Renal cortex interstitium (tissue), 11 donors: ENCODE results near the gene SPON2. TPM values are rescaled to one million over a fixed set of nuclear protein-coding genes. Genes with fewer than 3 reads are reported as not detected.

Source experiments
- DNase-seq, 11 donors: peaks; one replicate each; pipeline ENCODE4 v3.0.0-alpha.2; 2013; ENCODE audit warnings: low read depth in 9 of 11, low spot score in 4 of 11; ENCODE audit errors: extremely low read depth in 1 of 11
- polyA plus RNA-seq, 3 donors: library from polyadenylated mRNA; unstranded; fragments of 120-200 nt; gene quantifications; one replicate each; pipeline ENCODE4 v1.2.1, GENCODE V29; 2013; ENCODE audit not compliant: insufficient read length in 3 of 3

The SPON2 gene
- polyA plus RNA-seq, 3 donors, result 5.0 to 20.7 (median 9.5) TPM

DNA sequence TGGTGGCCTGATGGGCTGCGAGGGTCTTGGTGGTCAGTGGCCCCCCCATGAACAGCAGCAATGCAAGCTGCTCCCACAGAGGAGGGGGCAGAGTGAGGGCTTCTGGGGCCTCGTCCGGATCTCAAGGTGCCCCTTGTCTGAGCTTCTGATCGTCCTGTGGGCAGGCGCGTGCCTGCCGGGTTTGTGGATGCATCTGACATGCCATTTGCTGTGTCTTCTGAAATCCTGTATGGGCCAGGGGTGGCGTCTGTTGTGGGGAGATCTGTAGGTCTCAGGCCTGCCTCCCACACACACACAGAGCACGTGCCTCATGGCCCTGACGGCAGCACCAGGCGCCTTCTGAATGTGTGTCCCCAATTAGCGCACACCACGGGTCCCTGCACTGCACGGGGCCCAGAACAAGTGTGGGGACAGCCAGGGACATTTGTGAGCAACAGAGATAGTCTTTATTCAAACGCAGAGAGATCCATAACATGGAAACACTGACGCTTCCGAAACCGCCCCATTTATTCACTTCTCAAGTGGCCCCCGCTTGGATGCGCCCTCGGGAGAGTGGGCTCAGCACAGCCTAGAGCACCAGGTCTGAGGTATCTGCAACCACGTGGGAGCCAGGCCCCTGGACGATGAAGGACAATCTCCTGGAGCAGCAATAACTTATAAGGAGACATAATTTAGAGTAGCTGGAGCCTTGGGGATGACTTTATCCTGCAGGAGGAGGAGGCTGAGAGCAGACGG lies 5.7 kb downstream of the SPON2 start:
- DNase-seq, result no peak

DNA sequence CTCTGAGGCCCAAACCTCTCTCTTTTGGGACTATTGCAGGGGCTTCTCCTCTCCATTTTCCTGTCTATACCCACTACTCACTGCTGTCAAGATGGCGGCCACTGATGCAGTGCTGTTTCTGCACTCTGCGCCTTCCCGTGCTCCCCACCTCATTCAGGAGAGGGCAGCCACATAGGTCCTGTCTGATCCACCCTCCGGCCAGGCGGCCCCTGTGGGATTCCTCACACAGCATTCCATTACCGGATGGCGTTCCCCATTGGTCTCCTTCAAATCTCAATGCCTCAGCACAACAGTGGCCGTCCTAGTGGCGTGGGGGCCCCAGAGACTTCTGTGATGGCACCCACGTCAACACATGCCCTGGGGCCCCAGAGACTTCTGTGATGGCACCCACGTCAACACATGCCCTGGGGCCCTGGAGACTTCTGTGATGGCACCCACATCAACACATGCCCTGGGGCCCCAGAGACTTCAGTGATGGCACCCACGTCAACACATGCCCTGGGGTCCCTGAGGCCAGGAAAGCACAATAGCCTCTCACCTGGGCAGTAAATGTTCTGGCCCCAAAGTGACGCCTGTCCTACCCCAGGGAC lies 7.3 kb downstream of the SPON2 start:
- DNase-seq, result no peak

DNA sequence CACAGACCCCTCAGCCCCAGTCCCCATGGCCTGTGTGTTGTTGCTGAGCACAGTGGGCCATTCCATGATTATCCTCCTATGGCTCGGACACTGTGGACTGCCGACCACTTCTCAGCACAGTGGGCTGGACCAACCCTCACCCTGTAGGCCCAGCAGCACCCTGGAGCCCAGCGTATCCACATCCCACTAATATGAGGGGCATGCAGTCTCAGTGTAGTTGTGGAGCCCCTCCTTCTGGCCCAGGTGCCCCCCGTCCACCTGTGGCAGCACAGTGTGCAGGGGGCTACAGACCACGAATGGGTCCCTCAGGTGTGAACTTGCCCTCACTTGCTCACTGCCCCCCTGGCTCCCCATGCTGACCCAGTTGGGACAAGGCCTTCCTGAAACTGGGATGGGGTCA lies 7.9 kb downstream of the SPON2 start:
- no peak for DNase-seq

DNA sequence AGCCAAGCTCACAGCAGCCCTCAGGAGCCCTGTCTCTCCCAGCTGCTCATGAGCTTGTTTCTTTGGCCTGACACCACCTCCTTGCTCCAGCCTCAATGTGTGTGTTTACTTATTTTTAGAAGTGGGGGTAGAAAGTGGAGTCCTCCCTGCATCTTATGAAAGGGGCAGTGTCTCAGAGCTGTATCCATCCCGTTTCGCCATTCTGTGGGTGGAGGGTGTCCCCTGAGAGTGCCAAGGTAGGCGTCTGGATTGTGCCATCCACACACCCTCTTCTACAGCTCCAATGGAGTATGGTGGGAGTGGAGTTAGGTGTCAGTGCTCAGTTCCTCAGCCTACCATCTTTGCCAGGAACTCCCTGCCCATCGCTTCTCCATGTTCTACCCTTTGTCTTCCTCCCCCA lies 8.3 kb downstream of the SPON2 start:
- DNase-seq, result no peak

DNA sequence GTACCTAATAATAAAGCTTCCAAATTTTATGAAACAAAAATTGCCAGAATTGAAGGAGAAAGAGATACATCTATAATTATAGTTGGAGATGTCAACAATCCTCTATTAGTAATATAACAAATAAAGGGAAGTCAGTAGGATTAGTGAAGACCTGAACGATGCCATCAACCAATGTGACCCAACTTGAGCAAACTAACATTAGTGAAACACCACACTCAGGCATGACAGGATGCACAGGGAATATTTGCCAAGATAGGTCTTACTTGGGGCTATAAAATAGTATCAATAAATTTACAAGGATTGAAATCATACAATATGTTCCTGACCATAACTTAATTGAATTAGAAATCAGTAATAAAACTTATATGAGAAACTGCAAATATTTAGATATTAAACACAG lies 12.0 kb downstream of the SPON2 start:
- no peak for DNase-seq

DNA sequence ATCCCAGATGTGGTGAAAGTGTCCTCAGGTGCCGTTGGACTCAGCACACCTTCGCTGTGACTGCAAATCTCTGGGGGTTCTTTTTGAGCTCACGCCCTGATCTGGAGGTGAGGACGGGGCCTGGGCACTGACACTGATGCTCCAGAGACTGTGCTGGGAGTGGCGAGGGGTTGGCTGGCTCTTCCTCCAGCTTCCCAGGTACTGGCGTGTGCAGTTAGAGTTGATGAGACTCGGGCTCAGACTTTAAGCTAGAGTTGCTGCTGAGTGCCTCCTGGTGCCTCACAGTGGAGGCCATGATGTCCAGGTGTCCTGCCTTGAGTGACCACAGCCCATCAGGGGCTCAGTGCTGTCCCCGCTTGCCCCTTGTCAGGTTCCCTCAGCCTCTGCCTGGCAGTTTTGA lies 16.3 kb downstream of the SPON2 start:
- no peak for DNase-seq

DNA sequence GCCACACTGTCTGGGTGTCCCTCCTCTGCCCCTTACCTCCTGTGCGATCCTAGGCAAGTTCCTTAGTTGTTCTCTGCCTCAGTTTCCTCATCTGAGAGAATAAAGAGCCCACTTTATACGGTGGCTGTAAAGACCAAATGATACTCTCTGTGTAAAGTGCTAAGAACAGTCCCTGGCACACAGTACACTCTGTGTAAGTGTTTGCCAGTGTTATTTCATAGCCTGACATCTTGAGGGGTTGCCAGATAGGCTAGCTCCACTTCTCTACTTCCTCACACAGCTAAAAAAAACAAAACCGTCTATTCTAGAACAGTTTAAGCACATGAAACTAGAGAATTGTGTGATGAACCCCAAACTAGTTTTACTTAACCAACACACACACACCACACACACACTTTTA lies 17.1 kb downstream of the SPON2 start:
- DNase-seq, result no peak

DNA sequence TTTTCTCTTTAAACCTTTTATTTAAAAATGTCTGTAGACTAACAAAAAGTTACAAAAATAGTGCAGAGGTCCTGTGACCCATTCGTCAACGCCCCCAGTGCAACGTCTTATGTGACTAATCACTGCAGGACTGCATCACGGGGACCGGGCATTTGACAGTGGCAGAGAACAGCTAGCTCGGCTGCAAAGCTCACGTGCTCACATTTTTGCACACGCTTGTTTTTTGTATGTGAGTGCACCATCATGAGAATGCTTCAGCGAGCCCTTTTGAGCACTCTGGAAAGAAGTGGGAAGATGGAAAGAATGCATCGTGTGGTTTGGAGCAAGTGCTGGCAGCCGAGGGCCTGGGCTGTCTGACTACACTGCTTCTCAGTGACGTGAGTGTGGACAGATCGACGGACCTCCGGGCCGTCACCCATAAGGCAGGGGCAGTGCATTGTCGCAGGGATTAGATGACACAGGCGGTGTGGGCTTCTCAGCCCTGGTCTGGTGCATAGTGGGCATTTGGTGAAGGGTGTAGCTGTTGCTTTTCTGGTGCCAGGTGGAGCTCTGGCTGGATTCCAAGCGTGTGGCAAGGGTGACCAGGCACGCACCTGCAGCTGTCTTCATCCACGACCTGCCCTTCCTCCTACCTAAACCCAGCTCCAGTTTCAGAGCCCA lies 17.7 kb downstream of the SPON2 start:
- DNase-seq, result no peak

DNA sequence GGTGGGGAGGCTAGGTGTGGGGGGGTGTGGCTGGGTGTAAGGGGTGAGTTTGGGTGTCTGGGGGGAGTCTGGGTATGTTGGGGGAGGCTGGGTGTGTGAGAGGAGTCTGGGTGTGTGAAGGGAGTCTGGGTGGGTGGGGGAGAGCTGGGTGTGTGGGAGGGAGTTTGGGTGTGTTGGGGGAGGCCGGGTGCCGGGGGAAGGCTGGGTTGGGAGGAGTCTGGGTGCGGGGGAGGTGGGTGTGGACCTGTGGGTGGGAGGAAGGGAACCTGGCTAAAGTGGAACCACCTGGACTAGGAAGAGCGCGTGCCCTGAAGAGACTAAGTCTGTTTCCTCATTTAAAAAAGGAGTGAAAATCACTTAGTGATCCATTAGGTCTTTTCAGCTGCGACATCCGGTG lies 18.3 kb downstream of the SPON2 start:
- no peak for DNase-seq

DNA sequence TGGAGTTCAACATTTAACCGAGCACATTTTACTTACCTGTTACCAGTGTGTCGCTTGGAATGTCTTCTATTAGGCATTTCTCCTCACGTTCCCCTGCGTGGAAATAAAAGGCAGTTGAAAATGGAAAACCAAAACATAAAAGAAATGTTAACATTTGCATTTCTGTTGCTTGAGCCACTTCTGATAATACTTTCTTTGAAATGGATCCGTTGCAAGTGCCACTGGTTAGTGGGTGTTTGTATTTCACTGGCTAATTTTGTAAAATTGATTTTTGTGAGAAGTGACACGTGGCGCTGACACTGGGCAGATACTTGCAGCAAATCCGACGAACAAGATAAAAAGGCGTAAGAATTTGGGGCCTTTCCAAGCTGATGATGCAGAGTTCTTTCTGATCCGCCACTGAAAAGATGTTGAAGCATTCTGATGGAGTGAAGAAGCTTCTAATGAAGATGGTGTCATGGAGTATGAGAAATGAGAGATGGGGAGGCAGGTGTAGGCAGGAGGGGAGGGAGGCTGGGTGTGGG lies 18.8 kb downstream of the SPON2 start:
- DNase-seq, result no peak

DNA sequence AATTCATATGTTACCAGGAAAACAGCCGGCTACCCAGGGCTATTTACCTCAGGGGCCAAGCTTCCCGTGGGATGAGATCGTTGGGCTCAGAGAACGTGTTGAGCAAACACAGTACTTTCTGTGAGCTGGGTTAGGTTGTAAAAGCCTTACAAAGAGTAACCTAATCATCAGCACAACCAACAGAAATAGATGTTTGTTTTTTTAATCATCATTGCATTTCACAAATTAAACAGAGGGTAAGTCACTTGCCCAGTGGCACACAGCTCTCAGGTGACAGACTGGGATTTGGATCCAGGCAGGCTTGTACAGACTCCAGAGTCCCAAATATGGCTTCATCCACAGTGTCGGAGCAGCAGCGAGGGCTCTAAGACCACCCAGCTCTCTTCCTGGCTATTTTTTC lies 20.1 kb downstream of the SPON2 start:
- no peak for DNase-seq

DNA sequence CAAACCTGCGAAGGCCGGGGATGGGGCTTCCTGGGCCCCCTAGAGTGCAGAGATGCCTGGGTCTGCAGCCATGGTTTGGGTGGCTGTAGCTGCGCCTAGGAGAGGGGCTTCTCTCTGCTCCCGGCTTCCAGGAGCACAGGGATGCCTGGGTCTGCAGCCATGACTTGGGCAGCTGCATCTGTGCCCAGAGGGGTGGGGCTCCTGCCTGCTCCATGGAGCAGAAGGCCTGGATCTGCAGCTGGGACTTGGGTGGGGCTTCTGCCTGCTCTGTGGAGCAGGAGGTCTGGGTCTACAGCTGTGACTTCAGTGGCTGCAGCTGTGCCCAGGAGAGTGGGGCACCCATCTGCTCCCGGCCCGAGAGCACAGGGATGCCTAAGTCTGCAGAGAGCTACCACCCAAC lies 20.8 kb downstream of the SPON2 start:
- no peak for DNase-seq

DNA sequence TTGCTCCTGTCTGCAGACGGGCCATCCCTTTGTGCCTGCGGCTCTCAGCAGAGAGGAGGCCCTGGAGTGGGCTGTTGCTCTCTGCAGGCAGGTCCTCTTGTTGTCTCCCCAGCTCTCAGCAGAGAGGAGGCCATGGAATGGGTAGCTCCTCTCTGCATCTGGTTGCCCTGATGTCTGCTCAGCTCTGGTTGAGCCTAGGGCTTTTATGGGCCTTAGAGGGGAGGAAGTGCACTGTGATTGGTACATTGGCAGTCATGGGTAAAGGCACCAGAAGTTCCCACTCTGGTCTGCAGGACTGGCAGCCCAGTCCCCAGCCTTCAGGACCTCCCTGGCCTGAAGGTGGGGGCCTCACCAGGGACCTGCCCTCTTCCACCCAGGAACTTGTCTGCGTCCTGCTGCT lies 21.5 kb downstream of the SPON2 start:
- no peak for DNase-seq

DNA sequence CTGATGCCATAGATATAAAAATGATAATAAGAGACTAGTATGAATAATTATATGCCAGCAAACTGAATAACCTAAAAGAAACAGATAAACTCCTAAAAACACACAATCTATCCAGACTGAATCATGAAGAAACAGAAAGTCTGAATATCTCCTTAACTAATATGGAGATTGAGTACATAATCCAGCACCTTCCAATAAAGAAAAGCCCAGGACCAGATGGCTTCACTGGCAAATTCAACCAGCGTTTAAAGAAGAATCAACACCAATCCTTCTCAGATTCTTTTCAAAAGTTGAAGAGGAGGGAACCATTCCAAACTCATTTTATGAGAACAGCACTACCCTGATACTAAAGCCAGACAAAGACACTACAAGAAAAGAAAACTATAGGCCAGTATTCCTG lies 32.5 kb downstream of the SPON2 start:
- no peak for DNase-seq

DNA sequence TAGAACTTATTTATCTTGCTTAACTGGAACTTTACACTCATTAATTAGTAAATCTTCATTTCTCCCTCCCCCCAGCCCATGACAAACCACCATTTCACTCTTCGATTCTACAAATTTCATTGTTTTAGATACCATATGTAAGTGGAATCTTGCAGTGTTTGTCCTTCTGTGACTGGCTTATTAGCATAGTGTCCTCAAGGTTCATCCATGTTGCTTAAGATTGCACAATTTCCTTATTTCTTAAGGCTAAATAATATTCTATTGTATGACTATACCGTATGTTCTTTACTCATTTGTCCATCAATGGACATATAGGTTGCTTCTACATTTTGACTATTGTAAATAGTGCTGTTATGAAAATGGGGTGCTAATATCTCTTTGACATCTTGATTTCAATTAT lies 34.5 kb downstream of the SPON2 start:
- DNase-seq, result no peak

DNA sequence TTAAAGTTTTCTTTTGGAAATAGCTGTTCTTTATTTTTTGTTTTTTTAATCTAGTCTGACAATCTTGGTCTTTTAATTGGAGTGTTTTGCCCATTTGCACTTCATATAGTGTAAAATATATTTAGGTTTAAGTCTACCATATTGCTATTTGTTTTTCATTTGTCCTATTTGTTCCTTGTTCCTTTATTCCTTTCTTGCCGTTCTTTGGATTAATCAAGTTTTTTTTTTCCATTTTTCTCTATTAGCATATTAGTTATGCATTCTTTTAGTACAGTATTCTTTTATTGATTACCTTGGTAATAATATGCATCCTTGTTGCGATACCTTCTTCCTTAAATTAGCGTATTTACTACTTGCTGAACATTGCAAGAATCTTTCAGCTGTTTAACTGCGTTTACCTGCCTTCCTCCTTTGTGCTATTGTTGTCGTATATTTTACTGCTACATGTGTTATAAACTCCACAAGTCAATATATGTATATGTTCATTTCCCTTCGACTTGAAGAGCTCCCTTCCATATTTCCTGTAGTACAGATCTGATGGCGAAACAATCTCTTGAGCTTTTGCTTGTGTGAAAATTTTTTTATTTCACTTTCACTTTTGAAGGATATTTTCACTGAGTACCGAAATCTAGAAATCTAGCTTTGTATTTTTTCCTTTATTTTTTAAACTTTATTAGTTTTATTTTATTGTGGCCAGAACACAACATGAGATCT lies 35.2 kb downstream of the SPON2 start:
- no peak for DNase-seq

DNA sequence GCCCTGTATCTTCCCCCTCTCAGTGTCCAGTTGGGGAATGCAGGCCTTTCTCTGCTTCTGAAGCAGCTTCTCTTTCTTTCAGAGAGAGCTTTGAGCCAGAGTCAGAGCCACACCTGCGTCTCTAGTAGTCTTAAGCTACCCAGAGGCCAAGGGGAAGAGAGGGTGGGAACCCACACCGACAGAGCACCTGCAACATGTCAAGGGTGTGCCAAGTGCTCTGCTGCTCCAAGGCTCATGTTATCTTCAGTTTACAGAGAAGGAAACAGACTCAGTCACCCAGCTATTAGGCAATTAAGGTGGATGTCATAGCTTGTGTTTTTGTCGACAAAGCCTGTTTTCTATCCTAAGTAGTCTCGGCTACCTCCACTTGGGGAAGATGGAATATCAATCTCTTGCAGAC lies 36.3 kb downstream of the SPON2 start:
- no peak for DNase-seq

DNA sequence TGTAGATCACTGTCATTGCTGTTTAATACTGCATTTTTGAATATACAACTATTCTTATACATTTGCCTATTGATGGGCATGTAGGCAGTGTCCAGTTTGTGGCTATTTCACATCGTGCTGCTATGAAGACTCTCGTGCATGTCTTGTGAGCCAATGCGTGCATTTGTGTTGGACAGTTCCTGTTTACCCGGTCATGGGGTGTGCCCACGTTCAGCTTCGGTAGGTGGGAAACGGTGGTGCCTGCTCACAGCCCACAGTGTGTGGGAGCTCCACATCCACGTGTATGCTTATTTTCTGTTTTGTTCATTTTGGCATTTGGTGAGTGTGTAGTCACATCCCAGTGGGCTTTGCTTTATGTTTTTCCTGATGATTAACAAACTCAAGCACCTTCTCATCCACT lies 39.4 kb downstream of the SPON2 start:
- no peak for DNase-seq

DNA sequence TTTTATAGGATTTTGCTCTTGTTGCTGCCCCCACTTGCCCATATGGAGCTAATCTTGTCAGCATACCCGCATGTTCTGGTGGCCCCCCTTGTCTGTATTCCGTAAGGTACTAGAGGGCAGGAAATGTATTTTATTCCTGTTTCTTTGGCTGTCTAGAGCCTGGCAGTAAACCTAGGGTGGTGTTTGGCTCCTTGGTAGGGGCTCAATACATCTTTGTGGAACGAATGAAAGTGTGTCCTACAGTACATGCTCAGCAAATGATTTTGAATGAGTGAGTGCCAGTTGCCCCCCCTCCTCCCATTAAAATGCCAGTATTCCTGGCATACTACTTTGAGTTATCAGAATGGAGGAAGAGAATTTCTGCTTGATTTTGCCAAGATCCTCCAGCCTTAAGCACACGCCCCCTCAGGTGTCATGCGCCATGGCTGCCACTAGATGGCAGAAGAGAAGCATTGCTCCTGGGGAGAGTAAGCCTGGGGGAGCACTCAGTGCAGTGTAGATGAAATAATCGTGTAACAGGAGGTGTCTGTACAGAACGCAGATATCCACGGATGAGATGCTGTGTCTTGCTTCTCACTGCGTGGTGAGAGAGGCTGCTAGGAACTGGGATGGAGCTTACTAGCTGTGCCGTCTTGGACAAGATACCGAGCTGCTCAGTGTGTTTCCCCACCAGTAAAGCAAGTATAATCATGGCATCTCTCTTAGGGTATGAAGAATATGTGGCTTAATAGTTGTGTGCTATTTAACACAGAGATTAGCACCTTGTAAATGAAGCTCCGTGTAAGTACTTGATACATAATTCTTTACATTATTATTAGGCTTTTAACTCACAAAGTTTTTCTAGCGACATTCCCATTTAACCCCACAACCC lies 41.8 kb downstream of the SPON2 start:
- DNase-seq, result peak in 10 of 11 donors; percentile 47 to 76 (median 69)
